GM23338 (cell line): ENCODE data around the gene FNDC4. TPM values are rescaled to one million over a fixed set of nuclear protein-coding genes. Genes with fewer than 3 reads are reported as not detected.

Experiments
- ATAC-seq: fragments of 200-7000 bp; cut with Tn5 transposase; 3 replicates; pipeline ENCODE4 v1.9.1; 2020
- DNase-seq: peaks from one replicate; pipeline ENCODE4 v3.0.0-alpha.2; 2015; ENCODE audit warnings: low spot score
- H2AFZ ChIP-seq: fragments of 200-600 bp; sonication (generic); 2 replicates; pipeline ENCODE4 v1.8.0; 2016; ENCODE audit warnings: antibody characterized with exemption, mild to moderate bottlenecking, moderate library complexity
- H3F3A ChIP-seq: fragments of 200-600 bp; sonication (generic); replicated peaks from 2 replicates; pipeline ENCODE4 v1.8.0; 2017; ENCODE audit warnings: antibody characterized with exemption, mixed run types, low read depth
- H3K27ac ChIP-seq: fragments of 200-600 bp; sonication (generic); 2 replicates; pipeline ENCODE4 v1.6.1; 2016; ENCODE audit warnings: low read depth
- H3K27me3 ChIP-seq: fragments of 200-600 bp; sonication (generic); 2 replicates; pipeline ENCODE4 v1.8.0; 2016; ENCODE audit warnings: mild to moderate bottlenecking, mixed run types, moderate library complexity; ENCODE audit not compliant: insufficient read depth
- H3K36me3 ChIP-seq: fragments of 200-600 bp; sonication (generic); 2 replicates; pipeline ENCODE4 v1.8.0; 2016; ENCODE audit warnings: mild to moderate bottlenecking; ENCODE audit not compliant: insufficient read depth
- H3K4me1 ChIP-seq: fragments of 200-600 bp; sonication (generic); 2 replicates; pipeline ENCODE4 v1.8.0; 2016; ENCODE audit warnings: mild to moderate bottlenecking, moderate library complexity; ENCODE audit not compliant: insufficient read depth
- H3K4me2 ChIP-seq: fragments of 200-600 bp; sonication (generic); 2 replicates; pipeline ENCODE4 v1.7.1; 2017; ENCODE audit warnings: mixed run types
- H3K4me3 ChIP-seq: fragments of 200-600 bp; sonication (generic); 2 replicates; pipeline ENCODE4 v1.6.1; 2016; ENCODE audit warnings: mixed run types
- H3K79me2 ChIP-seq: fragments of 200-600 bp; sonication (generic); replicated peaks from 2 replicates; pipeline ENCODE4 v1.8.0; 2017; ENCODE audit warnings: mild to moderate bottlenecking; ENCODE audit not compliant: insufficient read depth
- H3K9me2 ChIP-seq: fragments of 200-600 bp; sonication (generic); 2 replicates; pipeline ENCODE4 v1.8.0; 2017; ENCODE audit not compliant: insufficient read depth
- H4K20me1 ChIP-seq: fragments of 200-600 bp; sonication (generic); replicated peaks from 2 replicates; pipeline ENCODE4 v1.8.0; 2017; ENCODE audit warnings: mild to moderate bottlenecking; ENCODE audit not compliant: insufficient read depth
- H3K27ac Mint-ChIP-seq: 2 replicates; pipeline ENCODE4 v1.8.0; 2020; ENCODE audit warnings: inconsistent platforms, mild to moderate bottlenecking, moderate library complexity, mixed read lengths
- H3K27me3 Mint-ChIP-seq: 3 replicates; pipeline ENCODE4 v1.8.0; 2022; ENCODE audit warnings: low read depth, mild to moderate bottlenecking, moderate library complexity, mixed read lengths, inconsistent platforms; ENCODE audit not compliant: insufficient read depth, poor library complexity
- H3K36me3 Mint-ChIP-seq: 3 replicates; pipeline ENCODE4 v1.8.0; 2021; ENCODE audit warnings: low read depth, mild to moderate bottlenecking, inconsistent platforms, moderate library complexity, mixed read lengths
- H3K4me1 Mint-ChIP-seq: 3 replicates; pipeline ENCODE4 v1.8.0; 2020; ENCODE audit warnings: mild to moderate bottlenecking, inconsistent platforms, mixed read lengths
- H3K4me3 Mint-ChIP-seq: 3 replicates; pipeline ENCODE4 v1.8.0; 2021; ENCODE audit warnings: moderate library complexity, mild to moderate bottlenecking, inconsistent platforms, mixed read lengths
- H3K9me3 Mint-ChIP-seq: 3 replicates; pipeline ENCODE4 v1.8.0; 2020; ENCODE audit warnings: moderate library complexity, mild to moderate bottlenecking, inconsistent platforms, mixed read lengths
- CTCF ChIP-seq, 2 experiments: fragments of 200-600 bp in 1 of 2; sonication (generic) in 1 of 2; conservative IDR thresholded peaks; 2 replicates each; pipeline versions ENCODE4 v1.5.1 to v1.6.1; 2016 to 2017; ENCODE audit warnings: antibody characterized with exemption in 2 of 2, low read depth in 2 of 2, mild to moderate bottlenecking in 2 of 2, moderate library complexity in 1 of 2
- EZH2phosphoT487 ChIP-seq: fragments of 200-600 bp; sonication (generic); IDR thresholded peaks from one replicate; pipeline ENCODE4 v1.8.1; 2018; ENCODE audit warnings: antibody characterized with exemption; ENCODE audit not compliant: unreplicated experiment
- STAT1 ChIP-seq: IDR thresholded peaks from one replicate; pipeline ENCODE4 v1.6.1; 2016; ENCODE audit warnings: antibody characterized with exemption; ENCODE audit not compliant: unreplicated experiment
- polyA plus RNA-seq: library from polyadenylated mRNA; unstranded; fragments of >200 nt; fragmentation: Nextera tagmentation; extraction: Ambion mirVana; gene quantifications from 2 replicates; pipeline ENCODE4 v1.2.1, GENCODE V29; 2016
- total RNA-seq: library from RNA; depleted of rRNA; stranded (reverse); fragments of >200 nt; shearing (Covaris generic); gene quantifications from 2 replicates; pipeline ENCODE4 v1.2.3, GENCODE V29; 2014
- TF ChIP-seq, protein P1 (sequence below): fragments of 250-450 bp; sonication (Bioruptor Pico); IDR thresholded peaks from 2 replicates; pipeline ENCODE4 v1.5.0; 2020; ENCODE audit warnings: mild to moderate bottlenecking, moderate library complexity

Gene FNDC4
- total and polyA plus RNA-seq, 2 experiments from 2014 or later: 5.9 to 13.3 TPM

DNA sequence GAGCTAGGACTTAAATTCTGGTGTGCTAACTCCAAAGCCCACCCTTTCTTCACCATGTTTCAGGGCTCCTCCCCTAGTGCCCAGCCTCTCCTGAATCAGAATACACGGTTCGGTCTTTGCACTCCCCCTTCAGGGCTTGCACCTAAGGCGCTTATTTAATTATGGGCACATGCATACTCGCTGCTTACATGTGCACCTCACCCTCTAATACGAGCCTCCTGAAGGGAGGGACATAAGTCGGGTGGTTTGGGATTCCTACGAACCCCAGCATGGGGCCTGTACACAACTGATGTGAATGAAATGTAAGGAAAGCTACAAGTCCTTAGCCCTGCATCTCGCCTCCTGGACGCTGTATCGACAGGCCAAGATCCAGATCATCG lies 5.9 kb downstream of the FNDC4 start:
- no peaks in the 10 kb centered on the region for H3K79me2 ChIP-seq
- no peaks in the 10 kb centered on the region for H3K36me3 ChIP-seq
- peak overlapping the region; percentile 69 for H3K4me3 ChIP-seq
- ATAC-seq (peak; percentile 12), DNase-seq (peak; percentile 20)
- Mint-ChIP-seq H3K27me3 (peaks cover 10% of the 10 kb centered on the region), H3K27ac (peak overlapping the region; percentile 96), H3K36me3 (no peaks in the 10 kb centered on the region; the same call in 2 of the 3 replicates), H3K4me1 (peaks cover 20% of the 10 kb centered on the region; the same call in 2 of the 3 replicates), H3K4me3 (peak overlapping the region; percentile 92), H3K9me3 (no peaks in the 10 kb centered on the region; the same call in 2 of the 3 replicates)
- TF ChIP-seq EZH2phosphoT487: no peak
- TF ChIP-seq STAT1: no peak
- peak in 1 of 2 experiments; percentile 4; a peak in 1 of 4 replicates for TF ChIP-seq CTCF (conservative IDR thresholded peaks at IDR 0.05; ENCODE audit: low read depth in 2 of 2)
- TF ChIP-seq, protein P1, sequence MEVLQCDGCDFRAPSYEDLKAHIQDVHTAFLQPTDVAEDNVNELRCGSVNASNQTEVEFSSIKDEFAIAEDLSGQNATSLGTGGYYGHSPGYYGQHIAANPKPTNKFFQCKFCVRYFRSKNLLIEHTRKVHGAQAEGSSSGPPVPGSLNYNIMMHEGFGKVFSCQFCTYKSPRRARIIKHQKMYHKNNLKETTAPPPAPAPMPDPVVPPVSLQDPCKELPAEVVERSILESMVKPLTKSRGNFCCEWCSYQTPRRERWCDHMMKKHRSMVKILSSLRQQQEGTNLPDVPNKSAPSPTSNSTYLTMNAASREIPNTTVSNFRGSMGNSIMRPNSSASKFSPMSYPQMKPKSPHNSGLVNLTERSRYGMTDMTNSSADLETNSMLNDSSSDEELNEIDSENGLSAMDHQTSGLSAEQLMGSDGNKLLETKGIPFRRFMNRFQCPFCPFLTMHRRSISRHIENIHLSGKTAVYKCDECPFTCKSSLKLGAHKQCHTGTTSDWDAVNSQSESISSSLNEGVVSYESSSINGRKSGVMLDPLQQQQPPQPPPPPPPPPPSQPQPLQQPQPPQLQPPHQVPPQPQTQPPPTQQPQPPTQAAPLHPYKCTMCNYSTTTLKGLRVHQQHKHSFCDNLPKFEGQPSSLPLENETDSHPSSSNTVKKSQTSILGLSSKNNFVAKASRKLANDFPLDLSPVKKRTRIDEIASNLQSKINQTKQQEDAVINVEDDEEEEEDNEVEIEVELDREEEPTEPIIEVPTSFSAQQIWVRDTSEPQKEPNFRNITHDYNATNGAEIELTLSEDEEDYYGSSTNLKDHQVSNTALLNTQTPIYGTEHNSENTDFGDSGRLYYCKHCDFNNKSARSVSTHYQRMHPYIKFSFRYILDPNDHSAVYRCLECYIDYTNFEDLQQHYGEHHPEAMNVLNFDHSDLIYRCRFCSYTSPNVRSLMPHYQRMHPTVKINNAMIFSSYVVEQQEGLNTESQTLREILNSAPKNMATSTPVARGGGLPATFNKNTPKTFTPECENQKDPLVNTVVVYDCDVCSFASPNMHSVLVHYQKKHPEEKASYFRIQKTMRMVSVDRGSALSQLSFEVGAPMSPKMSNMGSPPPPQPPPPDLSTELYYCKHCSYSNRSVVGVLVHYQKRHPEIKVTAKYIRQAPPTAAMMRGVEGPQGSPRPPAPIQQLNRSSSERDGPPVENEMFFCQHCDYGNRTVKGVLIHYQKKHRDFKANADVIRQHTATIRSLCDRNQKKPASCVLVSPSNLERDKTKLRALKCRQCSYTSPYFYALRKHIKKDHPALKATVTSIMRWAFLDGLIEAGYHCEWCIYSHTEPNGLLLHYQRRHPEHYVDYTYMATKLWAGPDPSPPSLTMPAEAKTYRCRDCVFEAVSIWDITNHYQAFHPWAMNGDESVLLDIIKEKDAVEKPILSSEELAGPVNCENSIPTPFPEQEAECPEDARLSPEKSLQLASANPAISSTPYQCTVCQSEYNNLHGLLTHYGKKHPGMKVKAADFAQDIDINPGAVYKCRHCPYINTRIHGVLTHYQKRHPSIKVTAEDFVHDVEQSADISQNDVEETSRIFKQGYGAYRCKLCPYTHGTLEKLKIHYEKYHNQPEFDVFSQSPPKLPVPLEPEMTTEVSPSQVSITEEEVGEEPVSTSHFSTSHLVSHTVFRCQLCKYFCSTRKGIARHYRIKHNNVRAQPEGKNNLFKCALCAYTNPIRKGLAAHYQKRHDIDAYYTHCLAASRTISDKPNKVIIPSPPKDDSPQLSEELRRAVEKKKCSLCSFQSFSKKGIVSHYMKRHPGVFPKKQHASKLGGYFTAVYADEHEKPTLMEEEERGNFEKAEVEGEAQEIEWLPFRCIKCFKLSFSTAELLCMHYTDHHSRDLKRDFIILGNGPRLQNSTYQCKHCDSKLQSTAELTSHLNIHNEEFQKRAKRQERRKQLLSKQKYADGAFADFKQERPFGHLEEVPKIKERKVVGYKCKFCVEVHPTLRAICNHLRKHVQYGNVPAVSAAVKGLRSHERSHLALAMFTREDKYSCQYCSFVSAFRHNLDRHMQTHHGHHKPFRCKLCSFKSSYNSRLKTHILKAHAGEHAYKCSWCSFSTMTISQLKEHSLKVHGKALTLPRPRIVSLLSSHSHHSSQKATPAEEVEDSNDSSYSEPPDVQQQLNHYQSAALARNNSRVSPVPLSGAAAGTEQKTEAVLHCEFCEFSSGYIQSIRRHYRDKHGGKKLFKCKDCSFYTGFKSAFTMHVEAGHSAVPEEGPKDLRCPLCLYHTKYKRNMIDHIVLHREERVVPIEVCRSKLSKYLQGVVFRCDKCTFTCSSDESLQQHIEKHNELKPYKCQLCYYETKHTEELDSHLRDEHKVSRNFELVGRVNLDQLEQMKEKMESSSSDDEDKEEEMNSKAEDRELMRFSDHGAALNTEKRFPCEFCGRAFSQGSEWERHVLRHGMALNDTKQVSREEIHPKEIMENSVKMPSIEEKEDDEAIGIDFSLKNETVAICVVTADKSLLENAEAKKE: no peak
- no peaks in the 10 kb centered on the region for H3K9me2 ChIP-seq
- 0 out of 2 replicates have a peak, but pooled peaks cover 3% of the 10 kb centered on the region for H3F3A ChIP-seq
- peak overlapping the region; percentile 92 for H3K4me2 ChIP-seq
- H3K27ac ChIP-seq: no peak overlapping the region
- peak overlapping the region; percentile 93 for H2AFZ ChIP-seq
- H3K27me3 ChIP-seq: peaks cover 9% of the 10 kb centered on the region
- H3K4me1 ChIP-seq: peaks cover 11% of the 10 kb centered on the region
- H4K20me1 ChIP-seq: no peaks in the 10 kb centered on the region
